Tibial artery (tissue), 4 donors: Measurements from ENCODE around the gene CORO1A.

Experiments
- DNase-seq, 2 donors: peaks; one replicate each; pipeline ENCODE4 v3.0.0-alpha.2; 2019
- H3K27ac ChIP-seq, 2 donors: fragments of 200-600 bp; sonication (generic) in 1 of 2; 1 replicate in 1 of 2; 2 replicates in 1 of 2; pipeline ENCODE4 v1.5.1; 2018 to 2019; ENCODE audit warnings: mild to moderate bottlenecking in 1 of 2
- H3K27me3 ChIP-seq, 2 donors: fragments of 200-600 bp; sonication (generic) in 1 of 2; one replicate each; pipeline versions ENCODE4 v1.5.1 to v1.6.0; 2016 to 2019
- H3K36me3 ChIP-seq, 3 donors: fragments of 200-600 bp; sonication (generic) in 2 of 3; one replicate each; pipeline ENCODE4 v1.5.1; 2016 to 2019; ENCODE audit warnings: mild to moderate bottlenecking in 2 of 3
- H3K4me1 ChIP-seq, 4 donors: fragments of 200-600 bp; sonication (generic) in 2 of 4; 1 replicate in 3 of 4; 2 replicates in 1 of 4; pipeline ENCODE4 v1.5.1; 2016 to 2019
- H3K4me3 ChIP-seq, 2 donors: fragments of 200-600 bp; sonication (generic) in 1 of 2; 1 replicate in 1 of 2; 2 replicates in 1 of 2; pipeline ENCODE4 v1.5.1; 2018 to 2019; ENCODE audit warnings: mild to moderate bottlenecking in 2 of 2
- H3K9me3 ChIP-seq, 3 donors: fragments of 200-600 bp; sonication (generic) in 1 of 3; one replicate each; pipeline ENCODE4 v1.5.1; 2016 to 2019
- intact Hi-C: fragments of 100-400 bp; cut with DNase I; formaldehyde crosslinking; loops from one replicate; pipeline ENCODE4 v1.15.0; 2023; ENCODE audit warnings: low total_unique reads
- TF ChIP-seq, protein P1 (sequence below), 2 experiments: fragments of 200-600 bp in 1 of 2; fragments of 450-650 bp in 1 of 2; IDR thresholded peaks; one replicate each; pipeline ENCODE4 v1.5.1; 2017 to 2019; ENCODE audit warnings: antibody characterized with exemption in 2 of 2, mild to moderate bottlenecking in 1 of 2, moderate library complexity in 1 of 2

CORO1A gene

DNA sequence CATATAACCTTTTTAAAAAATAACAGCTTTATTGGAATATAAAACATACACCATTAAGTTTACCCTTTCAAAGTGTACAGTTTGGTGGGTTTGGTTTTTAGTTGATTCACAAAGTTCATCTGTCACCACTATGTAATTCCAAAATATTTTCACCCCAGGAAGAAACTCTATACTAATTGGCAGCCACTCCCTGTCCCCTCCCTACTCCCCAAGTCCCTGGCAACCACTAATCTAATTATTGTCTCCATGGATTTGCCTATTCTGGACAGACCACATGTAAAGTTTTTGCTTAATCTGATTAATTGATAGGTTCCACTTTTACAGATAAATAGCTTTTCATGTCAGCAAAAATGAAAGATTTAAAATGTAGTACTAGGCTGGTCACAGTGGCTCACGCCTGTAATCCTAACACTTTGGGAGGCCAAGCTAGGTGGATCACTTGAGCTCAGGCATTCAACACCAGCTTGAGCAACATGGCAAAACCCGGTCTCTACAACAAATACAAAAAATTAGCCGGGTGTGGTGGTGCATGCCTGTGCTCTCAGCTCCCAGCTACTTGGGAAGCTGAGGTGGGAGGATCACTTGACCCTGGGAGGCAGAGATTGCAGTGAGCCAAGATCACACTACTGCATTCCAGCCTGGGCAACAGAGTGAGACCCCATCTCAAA, 35.4 kb upstream of the CORO1A start:
- Histone ChIP-seq H3K9me3 (peaks cover 0 to 7% (median 0%) of the 10 kb centered on the region in 3 donors), H3K4me3 (no peak overlapping the region), H3K36me3 (no peaks in the 10 kb centered on the region), H3K27me3 (no peaks in the 10 kb centered on the region), H3K4me1 (no peaks in the 10 kb centered on the region), H3K27ac (no peak overlapping the region)
- DNase-seq = no peak
- intact Hi-C loops = no loop called here
- TF ChIP-seq, protein P1, sequence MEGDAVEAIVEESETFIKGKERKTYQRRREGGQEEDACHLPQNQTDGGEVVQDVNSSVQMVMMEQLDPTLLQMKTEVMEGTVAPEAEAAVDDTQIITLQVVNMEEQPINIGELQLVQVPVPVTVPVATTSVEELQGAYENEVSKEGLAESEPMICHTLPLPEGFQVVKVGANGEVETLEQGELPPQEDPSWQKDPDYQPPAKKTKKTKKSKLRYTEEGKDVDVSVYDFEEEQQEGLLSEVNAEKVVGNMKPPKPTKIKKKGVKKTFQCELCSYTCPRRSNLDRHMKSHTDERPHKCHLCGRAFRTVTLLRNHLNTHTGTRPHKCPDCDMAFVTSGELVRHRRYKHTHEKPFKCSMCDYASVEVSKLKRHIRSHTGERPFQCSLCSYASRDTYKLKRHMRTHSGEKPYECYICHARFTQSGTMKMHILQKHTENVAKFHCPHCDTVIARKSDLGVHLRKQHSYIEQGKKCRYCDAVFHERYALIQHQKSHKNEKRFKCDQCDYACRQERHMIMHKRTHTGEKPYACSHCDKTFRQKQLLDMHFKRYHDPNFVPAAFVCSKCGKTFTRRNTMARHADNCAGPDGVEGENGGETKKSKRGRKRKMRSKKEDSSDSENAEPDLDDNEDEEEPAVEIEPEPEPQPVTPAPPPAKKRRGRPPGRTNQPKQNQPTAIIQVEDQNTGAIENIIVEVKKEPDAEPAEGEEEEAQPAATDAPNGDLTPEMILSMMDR (IDR thresholded peaks at IDR 0.05) = no peak

DNA sequence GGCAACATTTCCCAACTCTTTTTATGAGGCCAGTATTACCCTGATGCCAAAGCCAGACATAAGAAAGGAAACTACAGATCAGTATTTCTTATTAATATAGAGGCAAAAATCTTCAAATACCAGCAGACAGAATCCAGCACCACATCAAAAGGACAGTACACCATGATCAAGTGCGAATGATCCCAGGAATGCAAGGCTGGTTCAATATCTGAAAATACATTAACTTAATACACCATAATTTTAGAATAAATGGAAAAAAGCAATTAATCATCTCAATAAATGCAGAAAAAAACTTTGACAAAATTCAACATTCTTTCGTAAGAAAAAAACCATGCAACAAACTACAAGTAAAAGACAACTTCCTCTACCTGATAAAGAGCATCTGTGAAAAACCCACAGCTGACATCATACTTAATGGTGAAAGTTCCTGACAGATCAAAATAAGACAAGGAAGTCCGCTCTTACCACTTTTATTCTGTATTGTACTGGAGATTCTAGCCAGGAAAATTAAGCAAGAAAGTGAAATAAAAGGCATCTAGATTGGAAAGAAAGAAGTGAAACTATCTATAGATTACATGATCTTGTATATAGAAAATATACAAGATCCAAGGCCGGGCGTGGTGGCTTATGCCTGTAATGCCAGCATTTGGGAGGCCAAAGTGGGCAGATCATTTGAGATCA, 34.0 kb upstream of the CORO1A start:
- intact Hi-C loops = no loop called here
- Histone ChIP-seq H3K27ac (no peak overlapping the region), H3K4me1 (no peaks in the 10 kb centered on the region), H3K4me3 (no peak overlapping the region), H3K36me3 (no peaks in the 10 kb centered on the region), H3K9me3 (peaks cover 0 to 7% (median 0%) of the 10 kb centered on the region in 3 donors), H3K27me3 (no peaks in the 10 kb centered on the region)
- no peak for DNase-seq
- TF ChIP-seq, protein P1 (IDR thresholded peaks at IDR 0.05) = no peak

- no peaks in the 10 kb centered on the region for H3K27me3 ChIP-seq
- H3K27ac ChIP-seq = no peak overlapping the region
- no peaks in the 10 kb centered on the region for H3K36me3 ChIP-seq
- no peak for DNase-seq
- TF ChIP-seq, protein P1 (IDR thresholded peaks at IDR 0.05) = no peak
- intact Hi-C loops = no loop called here
- no peaks in the 10 kb centered on the region for H3K4me1 ChIP-seq
- H3K4me3 ChIP-seq = no peak overlapping the region
- H3K9me3 ChIP-seq = peaks cover 0 to 7% (median 0%) of the 10 kb centered on the region in 3 donors
Observed at GRCh38 chr16:30151091-30151490, 32.3 kb upstream of the CORO1A start.

DNA sequence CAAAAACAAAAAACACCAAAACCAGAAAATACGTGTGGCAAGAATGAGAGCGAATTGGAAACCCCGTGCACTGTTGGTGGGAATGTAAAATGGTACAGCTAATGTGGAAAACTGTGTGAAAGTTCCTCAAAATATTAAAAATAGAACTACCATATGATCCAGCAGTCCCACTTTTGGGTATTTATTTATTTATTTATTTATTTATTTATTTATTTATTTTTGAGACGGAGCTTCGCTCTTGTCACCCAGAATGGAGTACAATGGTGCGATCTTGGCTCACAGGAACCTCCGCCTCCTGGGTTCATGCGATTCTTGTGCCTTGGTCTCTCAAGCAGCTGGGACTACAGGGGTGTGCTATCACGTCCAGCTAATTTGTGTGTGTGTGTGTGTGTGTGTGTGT, 30.9 kb upstream of the CORO1A start:
- Histone ChIP-seq H3K4me3 (no peak overlapping the region), H3K27ac (no peak overlapping the region), H3K9me3 (peaks cover 0 to 7% (median 0%) of the 10 kb centered on the region in 3 donors), H3K27me3 (no peaks in the 10 kb centered on the region), H3K4me1 (no peaks in the 10 kb centered on the region), H3K36me3 (no peaks in the 10 kb centered on the region)
- TF ChIP-seq, protein P1 (IDR thresholded peaks at IDR 0.05) = no peak
- intact Hi-C loops = no loop called here
- DNase-seq = no peak

DNA sequence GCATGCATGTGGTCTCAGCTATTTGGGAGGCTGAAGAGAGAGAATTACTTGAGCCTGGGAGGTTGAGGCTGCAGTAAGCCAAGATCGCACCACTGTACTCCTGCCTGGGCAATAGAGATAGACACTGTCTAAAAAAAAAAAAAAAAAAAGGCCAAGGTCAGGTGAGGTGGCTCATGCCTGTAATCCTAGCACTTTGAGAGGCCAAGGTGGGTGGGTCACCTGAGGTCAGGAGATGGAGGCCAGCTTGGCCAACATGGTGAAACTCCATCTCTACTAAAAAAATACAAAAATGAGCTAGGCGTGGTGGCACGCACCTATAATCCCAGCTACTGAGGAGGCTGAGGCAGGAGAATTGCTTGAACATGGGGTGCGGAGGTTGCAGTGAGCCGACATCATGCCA, 28.2 kb upstream of the CORO1A start:
- Histone ChIP-seq H3K36me3 (no peaks in the 10 kb centered on the region), H3K9me3 (no peaks in the 10 kb centered on the region), H3K27ac (no peak overlapping the region), H3K4me1 (no peaks in the 10 kb centered on the region), H3K27me3 (no peaks in the 10 kb centered on the region), H3K4me3 (no peak overlapping the region)
- no peak for DNase-seq
- intact Hi-C loops = no loop called here
- TF ChIP-seq, protein P1 (IDR thresholded peaks at IDR 0.05) = no peak
